ENCODE measurements around the gene ENKUR.

The ENKUR gene

GRCh38 chr10:24995072-24995471 lies 20.9 kb downstream of the ENKUR start:
- no peak for TF ChIP-seq Cebpa-rat (IDR thresholded peaks at IDR 0.05)

GRCh38 chr10:24993237-24993958 lies 22.6 kb downstream of the ENKUR start:
- Histone ChIP-seq H3K9ac (no peak overlapping the region), H3K27me3 (no peaks in the 10 kb centered on the region), H3K9me3 (no peaks in the 10 kb centered on the region), H3K36me3 (no peaks in the 10 kb centered on the region), H3K4me3 (no peak overlapping the region), H3K27ac (no peak overlapping the region), H3K4me1 (no peaks in the 10 kb centered on the region), H3K4me2 (no peak overlapping the region), H4K20me1 (no peaks in the 10 kb centered on the region)
- no peak for TF ChIP-seq Cebpa-rat (IDR thresholded peaks at IDR 0.05)

More at GRCh38 chr10:24995072-24995471, 20.9 kb downstream of the ENKUR start:
- Histone ChIP-seq H3K4me2 (no peak overlapping the region), H3K9me3 (no peaks in the 10 kb centered on the region), H3K4me3 (no peak overlapping the region), H4K20me1 (no peaks in the 10 kb centered on the region), H3K27ac (no peak overlapping the region), H3K36me3 (no peaks in the 10 kb centered on the region), H3K9ac (no peak overlapping the region), H3K4me1 (no peaks in the 10 kb centered on the region), H3K27me3 (no peaks in the 10 kb centered on the region)

GRCh38 chr10:24992512-24993133 lies 23.3 kb downstream of the ENKUR start:
- no peaks in the 10 kb centered on the region for H3K27me3 ChIP-seq

GRCh38 chr10:24991298-24991697 lies 24.7 kb downstream of the ENKUR start:
- H4K20me1 ChIP-seq = no peaks in the 10 kb centered on the region
- no peak overlapping the region for H3K9ac ChIP-seq

More at GRCh38 chr10:24992512-24993133, 23.3 kb downstream of the ENKUR start:
- Histone ChIP-seq H3K36me3 (no peaks in the 10 kb centered on the region), H3K9me3 (no peaks in the 10 kb centered on the region), H3K4me3 (no peak overlapping the region), H3K27ac (no peak overlapping the region), H3K9ac (no peak overlapping the region), H3K4me2 (no peak overlapping the region), H4K20me1 (no peaks in the 10 kb centered on the region), H3K4me1 (no peaks in the 10 kb centered on the region)
- no peak for TF ChIP-seq Cebpa-rat (IDR thresholded peaks at IDR 0.05)

GRCh38 chr10:24989867-24990266 lies 26.1 kb downstream of the ENKUR start:
- H3K9me3 ChIP-seq = no peaks in the 10 kb centered on the region
- no peak overlapping the region for H3K4me3 ChIP-seq
- H4K20me1 ChIP-seq = no peaks in the 10 kb centered on the region
- H3K27ac ChIP-seq = no peak overlapping the region
- no peaks in the 10 kb centered on the region for H3K36me3 ChIP-seq
- no peaks in the 10 kb centered on the region for H3K4me1 ChIP-seq
- H3K27me3 ChIP-seq = no peaks in the 10 kb centered on the region
- no peak for TF ChIP-seq Cebpa-rat (IDR thresholded peaks at IDR 0.05)
- no peak overlapping the region for H3K4me2 ChIP-seq
- no peak overlapping the region for H3K9ac ChIP-seq

More at GRCh38 chr10:24991298-24991697, 24.7 kb downstream of the ENKUR start:
- no peak overlapping the region for H3K4me2 ChIP-seq
- H3K9me3 ChIP-seq = no peaks in the 10 kb centered on the region
- H3K4me1 ChIP-seq = no peaks in the 10 kb centered on the region
- H3K4me3 ChIP-seq = no peak overlapping the region
- no peaks in the 10 kb centered on the region for H3K36me3 ChIP-seq
- no peak overlapping the region for H3K27ac ChIP-seq
- no peaks in the 10 kb centered on the region for H3K27me3 ChIP-seq
- no peak for TF ChIP-seq Cebpa-rat (IDR thresholded peaks at IDR 0.05)

- no peak overlapping the region for H3K4me2 ChIP-seq
- no peak overlapping the region for H3K27ac ChIP-seq
Observed at GRCh38 chr10:24988831-24989640, 26.9 kb downstream of the ENKUR start.

GRCh38 chr10:24984906-24985305 lies 31.1 kb downstream of the ENKUR start:
- H3K4me1 ChIP-seq = no peaks in the 10 kb centered on the region
- H3K9ac ChIP-seq = no peak overlapping the region
- no peak for TF ChIP-seq Cebpa-rat (IDR thresholded peaks at IDR 0.05)
- H3K36me3 ChIP-seq = no peaks in the 10 kb centered on the region
- H3K27me3 ChIP-seq = no peaks in the 10 kb centered on the region
- no peak overlapping the region for H3K27ac ChIP-seq
- no peak overlapping the region for H3K4me2 ChIP-seq
- no peaks in the 10 kb centered on the region for H3K9me3 ChIP-seq
- H3K4me3 ChIP-seq = no peak overlapping the region
- no peaks in the 10 kb centered on the region for H4K20me1 ChIP-seq

More at GRCh38 chr10:24988831-24989640, 26.9 kb downstream of the ENKUR start:
- H3K36me3 ChIP-seq = no peaks in the 10 kb centered on the region
- no peak overlapping the region for H3K9ac ChIP-seq
- H3K4me1 ChIP-seq = no peaks in the 10 kb centered on the region
- no peak overlapping the region for H3K4me3 ChIP-seq
- no peaks in the 10 kb centered on the region for H3K27me3 ChIP-seq
- H3K9me3 ChIP-seq = no peaks in the 10 kb centered on the region
- TF ChIP-seq Cebpa-rat (IDR thresholded peaks at IDR 0.05) = no peak
- H4K20me1 ChIP-seq = no peaks in the 10 kb centered on the region

GRCh38 chr10:24983946-24984345 lies 32.0 kb downstream of the ENKUR start:
- no peak overlapping the region for H3K4me3 ChIP-seq
- no peaks in the 10 kb centered on the region for H3K9me3 ChIP-seq
- H3K4me2 ChIP-seq = no peak overlapping the region
- no peak overlapping the region for H3K9ac ChIP-seq
- H3K27ac ChIP-seq = no peak overlapping the region
- no peaks in the 10 kb centered on the region for H3K4me1 ChIP-seq
- H3K36me3 ChIP-seq = no peaks in the 10 kb centered on the region
- no peak for TF ChIP-seq Cebpa-rat (IDR thresholded peaks at IDR 0.05)
- H3K27me3 ChIP-seq = no peaks in the 10 kb centered on the region
- no peaks in the 10 kb centered on the region for H4K20me1 ChIP-seq

GRCh38 chr10:24983130-24983529 lies 32.8 kb downstream of the ENKUR start:
- Histone ChIP-seq H3K9me3 (no peaks in the 10 kb centered on the region), H3K36me3 (no peaks in the 10 kb centered on the region), H3K9ac (no peak overlapping the region), H3K27me3 (no peaks in the 10 kb centered on the region), H4K20me1 (no peaks in the 10 kb centered on the region), H3K4me3 (no peak overlapping the region), H3K4me1 (no peaks in the 10 kb centered on the region), H3K27ac (no peak overlapping the region), H3K4me2 (no peak overlapping the region)
- no peak for TF ChIP-seq Cebpa-rat (IDR thresholded peaks at IDR 0.05)

Data from BLaER1 (cell line).